Kidney epithelial cell (primary cell): Measurements from ENCODE around the gene CKAP4. TPM values are rescaled to one million over a fixed set of nuclear protein-coding genes. Genes with fewer than 3 reads are reported as not detected.

Experiments
- DNase-seq: peaks from one replicate; pipeline ENCODE4 v3.0.0-alpha.2; 2010; ENCODE audit warnings: low read depth
- H3K27me3 ChIP-seq: 2 replicates; pipeline ENCODE4 v1.6.0; 2011; ENCODE audit warnings: low read length; ENCODE audit not compliant: control insufficient read depth, insufficient read depth
- H3K36me3 ChIP-seq: 2 replicates; pipeline ENCODE4 v1.5.1; 2011; ENCODE audit warnings: low read length; ENCODE audit not compliant: control insufficient read depth, insufficient read depth
- H3K4me3 ChIP-seq: 2 replicates; pipeline ENCODE4 v1.5.1; 2011; ENCODE audit warnings: low read depth, mild to moderate bottlenecking, control low read depth, low read length
- CTCF ChIP-seq: IDR thresholded peaks from 2 replicates; pipeline ENCODE4 v1.5.1; 2011; ENCODE audit warnings: mild to moderate bottlenecking, moderate library complexity, low read length, control low read depth, inconsistent platforms; ENCODE audit not compliant: insufficient read depth, poor library complexity, severe bottlenecking
- total RNA-seq: library from RNA; depleted of rRNA; stranded (reverse); fragments of >200 nt; gene quantifications from 2 replicates; pipeline ENCODE4 v1.2.3, GENCODE V29; 2015

The CKAP4 gene
- total RNA-seq, 1 donor from 2014 or later = 112 TPM

GRCh38 chr12:106271575-106272505 lies 24.0 kb upstream of the CKAP4 start:
- no peaks in the 10 kb centered on the region for H3K27me3 ChIP-seq
- no peak overlapping the region for H3K4me3 ChIP-seq
- DNase-seq = no peak
- H3K36me3 ChIP-seq = no peaks in the 10 kb centered on the region
- no peak for TF ChIP-seq CTCF

GRCh38 chr12:106269150-106269771 lies 21.4 kb upstream of the CKAP4 start:
- TF ChIP-seq CTCF = no peak
- DNase-seq = no peak
- no peaks in the 10 kb centered on the region for H3K27me3 ChIP-seq
- H3K4me3 ChIP-seq = no peak overlapping the region
- no peaks in the 10 kb centered on the region for H3K36me3 ChIP-seq

GRCh38 chr12:106267535-106267934 lies 19.7 kb upstream of the CKAP4 start:
- Histone ChIP-seq H3K36me3 (no peaks in the 10 kb centered on the region), H3K4me3 (no peak overlapping the region), H3K27me3 (no peaks in the 10 kb centered on the region)
- DNase-seq = no peak
- TF ChIP-seq CTCF = no peak

GRCh38 chr12:106265116-106265515 lies 17.3 kb upstream of the CKAP4 start:
- H3K36me3 ChIP-seq = no peaks in the 10 kb centered on the region
- no peak for DNase-seq
- no peak overlapping the region for H3K4me3 ChIP-seq
- no peak for TF ChIP-seq CTCF
- H3K27me3 ChIP-seq = no peaks in the 10 kb centered on the region

DNA sequence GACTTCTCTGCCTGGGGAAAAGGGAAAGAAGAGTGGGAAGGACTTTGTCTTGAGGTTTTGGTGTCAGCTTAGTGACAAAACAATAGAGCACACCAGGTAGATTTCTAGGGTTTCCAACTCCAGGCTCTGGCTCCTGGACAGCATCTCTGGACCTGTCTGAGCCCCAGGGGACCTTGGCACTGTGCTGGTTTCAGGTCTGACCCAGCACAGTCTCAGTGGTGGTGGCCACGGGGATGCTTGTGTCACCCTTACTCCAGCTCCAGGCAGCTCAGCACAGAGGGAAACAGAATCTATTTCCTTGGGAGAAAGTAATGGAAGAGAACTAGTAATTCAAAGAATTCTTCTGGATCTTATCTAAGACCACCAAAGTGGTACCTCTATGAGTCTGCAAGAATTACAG lies 11.1 kb upstream of the CKAP4 start:
- Histone ChIP-seq H3K4me3 (no peak overlapping the region), H3K27me3 (no peaks in the 10 kb centered on the region), H3K36me3 (no peaks in the 10 kb centered on the region)
- DNase-seq = no peak
- no peak for TF ChIP-seq CTCF
